GM12874 (cell line): ENCODE results near the gene ERI3.

Source experiments
- CTCF ChIP-seq: IDR thresholded peaks from 2 replicates; pipeline ENCODE4 v1.5.1; 2011; ENCODE audit warnings: low read depth, mild to moderate bottlenecking, control low read depth, low read length, moderate library complexity; ENCODE audit not compliant: insufficient read depth

ERI3 gene

GRCh38 chr1:44292651-44293050, 62.4 kb downstream of the ERI3 start:
- no peak for TF ChIP-seq CTCF

- TF ChIP-seq CTCF: no peak
Observed at GRCh38 chr1:44290250-44291094, 64.6 kb downstream of the ERI3 start.

GRCh38 chr1:44289530-44289929, 65.5 kb downstream of the ERI3 start:
- no peak for TF ChIP-seq CTCF

- TF ChIP-seq CTCF: no peak
Observed at GRCh38 chr1:44288883-44289282, 66.2 kb downstream of the ERI3 start.

DNA sequence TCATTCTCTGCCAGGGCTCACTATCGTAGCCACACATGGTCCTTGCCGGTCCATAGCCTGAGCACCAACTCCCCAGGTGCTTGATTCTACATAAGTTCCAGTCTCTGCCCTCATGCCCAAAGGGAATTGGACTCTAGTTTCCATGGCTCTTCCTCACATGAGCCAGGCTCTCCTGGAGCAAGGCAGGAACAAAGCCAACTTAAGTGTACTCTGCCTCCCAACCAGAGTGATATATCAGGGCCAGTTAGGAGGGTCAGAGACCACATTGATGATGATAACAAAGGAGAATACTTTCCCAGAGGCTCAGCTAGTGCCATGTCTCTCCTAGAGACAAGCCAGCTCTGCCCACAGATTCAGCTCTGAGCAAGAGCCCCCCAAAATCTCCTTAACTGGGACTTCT, 70.9 kb downstream of the ERI3 start:
- TF ChIP-seq CTCF: no peak

- TF ChIP-seq CTCF: no peak
Observed at GRCh38 chr1:44283524-44284173, 71.4 kb downstream of the ERI3 start.

- no peak for TF ChIP-seq CTCF
Observed at GRCh38 chr1:44282704-44283426, 72.2 kb downstream of the ERI3 start.
